Middle frontal gyrus (tissue), 1 donor: ENCODE data around the gene TBC1D22A.
"Not testable (repeated sequence)": the region's sequence is repeated elsewhere in the genome, so short reads cannot be mapped to it uniquely, and the experiment has no call there.

Source experiments
- DNase-seq: peaks from one replicate; pipeline ENCODE4 v3.0.0-alpha.2; 2015; ENCODE audit warnings: low spot score; ENCODE audit errors: extremely low spot score

TBC1D22A gene

GRCh38 chr22:47043835-47044721 lies 281.6 kb downstream of the TBC1D22A start:
- DNase-seq, result no peak

GRCh38 chr22:47044722-47045535 lies 282.5 kb downstream of the TBC1D22A start:
- DNase-seq, result no peak

- no peak for DNase-seq
These were observed 283.4 kb downstream of the TBC1D22A start for GRCh38 chr22:47045691-47046410.

- no peak for DNase-seq
These were observed 284.1 kb downstream of the TBC1D22A start for GRCh38 chr22:47046411-47047065.

GRCh38 chr22:47047321-47048122 lies 285.1 kb downstream of the TBC1D22A start:
- no peak for DNase-seq

- DNase-seq, result no peak
These were observed 285.9 kb downstream of the TBC1D22A start for GRCh38 chr22:47048123-47049077.

GRCh38 chr22:47049078-47049624 lies 286.7 kb downstream of the TBC1D22A start:
- no peak for DNase-seq

GRCh38 chr22:47049736-47050400 lies 287.4 kb downstream of the TBC1D22A start:
- DNase-seq, result not testable (repeated sequence)

- no peak for DNase-seq
These were observed 288.1 kb downstream of the TBC1D22A start for GRCh38 chr22:47050401-47051051.

- no peak for DNase-seq
These were observed 289.1 kb downstream of the TBC1D22A start for GRCh38 chr22:47051441-47052071.

GRCh38 chr22:47052236-47053012 lies 290.0 kb downstream of the TBC1D22A start:
- no peak for DNase-seq

GRCh38 chr22:47053013-47053725 lies 290.7 kb downstream of the TBC1D22A start:
- DNase-seq, result no peak

GRCh38 chr22:47053726-47054141 lies 291.3 kb downstream of the TBC1D22A start:
- DNase-seq, result no peak

- DNase-seq, result no peak
These were observed 292.0 kb downstream of the TBC1D22A start for GRCh38 chr22:47054231-47055072.

GRCh38 chr22:47055073-47055355 lies 292.6 kb downstream of the TBC1D22A start:
- no peak for DNase-seq
